ENCODE measurements around the gene CALR.
"Not testable (repeated sequence)": the region's sequence is repeated elsewhere in the genome, so short reads cannot be mapped to it uniquely, and the experiment has no call there.

Gene CALR

DNA sequence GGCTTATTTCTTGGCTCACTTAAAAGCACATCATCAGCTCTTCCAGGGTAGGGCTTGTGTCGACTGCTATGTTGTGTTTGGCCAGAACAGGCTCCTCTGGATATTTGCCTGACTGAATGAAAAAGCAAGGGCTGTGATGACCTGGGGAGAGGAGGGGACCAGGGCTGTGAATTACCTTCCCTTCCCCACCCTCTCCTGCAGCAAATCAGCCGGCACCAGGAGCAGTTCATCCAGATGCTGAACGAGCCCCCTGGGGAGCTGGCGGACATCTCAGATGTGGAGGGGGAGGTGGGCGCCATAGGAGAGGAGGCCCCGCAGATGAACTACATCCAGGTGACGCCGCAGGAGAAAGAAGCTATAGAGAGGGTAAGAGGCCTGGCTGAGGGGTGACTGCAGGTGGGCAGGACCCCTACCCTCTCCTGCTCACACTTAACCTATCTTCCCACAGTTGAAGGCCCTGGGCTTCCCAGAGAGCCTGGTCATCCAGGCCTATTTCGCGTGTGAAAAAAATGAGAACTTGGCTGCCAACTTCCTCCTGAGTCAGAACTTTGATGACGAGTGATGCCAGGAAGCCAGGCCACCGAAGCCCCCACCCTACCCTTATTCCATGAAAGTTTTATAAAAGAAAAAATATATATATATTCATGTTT, 14.2 kb downstream of the CALR start:
- Histone ChIP-seq H3K4me3 (replicated peaks; ENCODE audit: insufficient read depth, low read length) (no peak overlapping the region), H3K27me3 (ENCODE audit: insufficient read depth, poor library complexity, severe bottlenecking) (no peaks in the 10 kb centered on the region), H3K27ac (replicated peaks) (peak overlapping the region; percentile 53)
- no peak for DNase-seq (ENCODE audit: low read depth in 1 of 2, low spot score in 1 of 2)
- TF ChIP-seq, protein P1, sequence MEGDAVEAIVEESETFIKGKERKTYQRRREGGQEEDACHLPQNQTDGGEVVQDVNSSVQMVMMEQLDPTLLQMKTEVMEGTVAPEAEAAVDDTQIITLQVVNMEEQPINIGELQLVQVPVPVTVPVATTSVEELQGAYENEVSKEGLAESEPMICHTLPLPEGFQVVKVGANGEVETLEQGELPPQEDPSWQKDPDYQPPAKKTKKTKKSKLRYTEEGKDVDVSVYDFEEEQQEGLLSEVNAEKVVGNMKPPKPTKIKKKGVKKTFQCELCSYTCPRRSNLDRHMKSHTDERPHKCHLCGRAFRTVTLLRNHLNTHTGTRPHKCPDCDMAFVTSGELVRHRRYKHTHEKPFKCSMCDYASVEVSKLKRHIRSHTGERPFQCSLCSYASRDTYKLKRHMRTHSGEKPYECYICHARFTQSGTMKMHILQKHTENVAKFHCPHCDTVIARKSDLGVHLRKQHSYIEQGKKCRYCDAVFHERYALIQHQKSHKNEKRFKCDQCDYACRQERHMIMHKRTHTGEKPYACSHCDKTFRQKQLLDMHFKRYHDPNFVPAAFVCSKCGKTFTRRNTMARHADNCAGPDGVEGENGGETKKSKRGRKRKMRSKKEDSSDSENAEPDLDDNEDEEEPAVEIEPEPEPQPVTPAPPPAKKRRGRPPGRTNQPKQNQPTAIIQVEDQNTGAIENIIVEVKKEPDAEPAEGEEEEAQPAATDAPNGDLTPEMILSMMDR (IDR thresholded peaks at IDR 0.05; ENCODE audit: insufficient read depth, low read length) = no peak
- peak; percentile 20; the same call in 1 of the 2 replicates for TF ChIP-seq SPI1 (IDR thresholded peaks at IDR 0.05; ENCODE audit: borderline replicate concordance, low read depth)
- peak; percentile 46 for TF ChIP-seq POLR2AphosphoS5 (IDR thresholded peaks at IDR 0.05; ENCODE audit: low read depth)

GRCh38 chr19:12953138-12953798, 14.9 kb downstream of the CALR start:
- H3K27ac ChIP-seq (replicated peaks) = peak overlapping the region; percentile 53
- no peak for DNase-seq (ENCODE audit: low read depth in 1 of 2, low spot score in 1 of 2)
- H3K27me3 ChIP-seq (ENCODE audit: insufficient read depth, poor library complexity, severe bottlenecking) = no peaks in the 10 kb centered on the region
- no peak for TF ChIP-seq SPI1 (IDR thresholded peaks at IDR 0.05; ENCODE audit: borderline replicate concordance, low read depth)
- TF ChIP-seq, protein P1 (IDR thresholded peaks at IDR 0.05; ENCODE audit: insufficient read depth, low read length) = no peak
- no peak for TF ChIP-seq GABPA (IDR thresholded peaks at IDR 0.05; ENCODE audit: low read depth)
- TF ChIP-seq REST (IDR thresholded peaks at IDR 0.05; ENCODE audit: insufficient replicate concordance, low read depth) = no peak
- no peak overlapping the region for H3K4me3 ChIP-seq (replicated peaks; ENCODE audit: insufficient read depth, low read length)

- TF ChIP-seq REST (IDR thresholded peaks at IDR 0.05; ENCODE audit: insufficient replicate concordance, low read depth) = no peak
- no peak for TF ChIP-seq SPI1 (IDR thresholded peaks at IDR 0.05; ENCODE audit: borderline replicate concordance, low read depth)
- TF ChIP-seq POLR2AphosphoS5 (IDR thresholded peaks at IDR 0.05; ENCODE audit: low read depth) = no peak; the same call in 1 of the 2 replicates
- Histone ChIP-seq H3K27ac (replicated peaks) (peak overlapping the region; percentile 53), H3K4me3 (replicated peaks; ENCODE audit: insufficient read depth, low read length) (no peak overlapping the region), H3K27me3 (ENCODE audit: insufficient read depth, poor library complexity, severe bottlenecking) (no peaks in the 10 kb centered on the region)
- DNase-seq (ENCODE audit: low read depth in 1 of 2, low spot score in 1 of 2) = peak in 1 of 2 experiments; percentile 58
Measured at GRCh38 chr19:12953799-12954611, 15.6 kb downstream of the CALR start.

DNA sequence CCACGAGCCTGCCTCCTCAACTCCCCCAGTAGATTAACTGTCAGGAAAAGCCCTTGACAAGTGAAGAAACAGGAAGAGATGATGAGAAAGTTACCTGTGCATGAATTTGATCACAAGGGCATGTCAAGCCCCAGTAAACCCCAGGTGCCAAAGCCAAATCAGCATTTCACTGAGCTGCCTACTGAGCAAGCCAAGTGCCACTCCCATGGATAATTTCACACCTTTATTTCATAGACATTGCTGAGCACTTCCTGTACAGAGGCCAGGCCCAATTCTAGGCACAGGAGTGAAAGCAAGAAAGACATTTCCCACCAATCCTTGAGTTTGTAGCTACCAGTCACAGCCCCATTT, 16.2 kb downstream of the CALR start:
- TF ChIP-seq POLR2AphosphoS5 (IDR thresholded peaks at IDR 0.05; ENCODE audit: low read depth) (no peak), SPI1 (IDR thresholded peaks at IDR 0.05; ENCODE audit: borderline replicate concordance, low read depth) (peak; percentile 25; the same call in 1 of the 2 replicates), REST (IDR thresholded peaks at IDR 0.05; ENCODE audit: insufficient replicate concordance, low read depth) (no peak)
- TF ChIP-seq, protein P1 (IDR thresholded peaks at IDR 0.05; ENCODE audit: insufficient read depth, low read length) = no peak
- DNase-seq (ENCODE audit: low read depth in 1 of 2, low spot score in 1 of 2) = no peak
- Histone ChIP-seq H3K27me3 (ENCODE audit: insufficient read depth, poor library complexity, severe bottlenecking) (no peaks in the 10 kb centered on the region), H3K27ac (replicated peaks) (peak overlapping the region; percentile 53), H3K4me3 (replicated peaks; ENCODE audit: insufficient read depth, low read length) (no peak overlapping the region)

DNA sequence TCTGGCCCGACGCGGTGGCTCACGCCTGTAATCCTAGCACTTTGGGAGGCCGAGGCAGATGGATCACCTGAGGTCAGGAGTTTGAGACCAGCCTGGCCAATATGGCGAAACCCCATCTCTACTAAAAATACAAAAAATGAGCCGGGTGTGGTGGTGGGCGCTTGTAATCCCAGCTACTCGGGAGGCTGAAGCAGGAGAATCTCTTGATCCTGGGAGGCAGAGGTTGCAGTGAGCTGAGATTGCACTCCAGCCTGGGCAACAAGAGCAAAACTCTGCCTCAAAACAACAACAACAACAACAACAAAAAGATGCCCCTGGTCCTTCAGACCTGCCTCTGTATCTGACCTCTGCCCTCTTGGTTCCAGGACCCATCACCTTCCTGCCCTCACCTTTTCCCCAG, 17.2 kb downstream of the CALR start:
- Histone ChIP-seq H3K27ac (replicated peaks) (peak overlapping the region; percentile 86), H3K4me3 (replicated peaks; ENCODE audit: insufficient read depth, low read length) (peak overlapping the region; percentile 89)
- not testable (repeated sequence) for DNase-seq (ENCODE audit: low read depth in 1 of 2, low spot score in 1 of 2)

More for the DNA sequence above, 17.2 kb downstream of the CALR start:
- H3K27me3 ChIP-seq (ENCODE audit: insufficient read depth, poor library complexity, severe bottlenecking) = not testable (repeated sequence)

All from HL-60 (cell line).